PC-3 (cell line): ENCODE results near the gene LENG9. TPM values are rescaled to one million over a fixed set of nuclear protein-coding genes. Genes with fewer than 3 reads are reported as not detected.

ENCODE experiments used
- ATAC-seq: fragments of 200-7000 bp; cut with Tn5 transposase; 2 replicates; pipeline ENCODE4 v1.9.1; 2020; ENCODE audit warnings: mild to moderate bottlenecking, moderate library complexity
- BruUV-seq: library from RNA; stranded (reverse); fragments of 400-500 nt; replicated peaks from 2 replicates; lab custom pipeline; 2021; lab: Mats Ljungman, UMichigan
- CTCF ChIA-PET: fragments of 300-600 bp; sonication (Branson Sonifier 250); formaldehyde crosslinking; loops from one replicate; lab custom pipeline; 2022; ENCODE audit warnings: antibody characterized with exemption; lab: Charles Lee
- POLR2A ChIA-PET: fragments of 300-600 bp; sonication (Branson Sonifier 250); formaldehyde crosslinking; loops from one replicate; lab custom pipeline; 2022; ENCODE audit warnings: antibody characterized with exemption; ENCODE audit not compliant: unreplicated experiment; lab: Charles Lee
- DNase-seq: peaks from one replicate; pipeline ENCODE4 v3.0.0-alpha.2; 2015
- H2AFZ ChIP-seq: fragments of 300-600 bp; sonication (generic); 2 replicates; pipeline ENCODE4 v1.6.0; 2016; ENCODE audit warnings: antibody characterized with exemption, low read length
- H3F3A ChIP-seq: fragments of 300-600 bp; sonication (generic); one replicate; pipeline ENCODE4 v1.6.0; 2017; ENCODE audit warnings: antibody characterized with exemption, low read length, control low read depth, mild to moderate bottlenecking; ENCODE audit not compliant: unreplicated experiment
- H3K27ac ChIP-seq: fragments of 300-600 bp; sonication (generic); 2 replicates; pipeline ENCODE4 v1.5.1; 2016; ENCODE audit warnings: mild to moderate bottlenecking, low read length
- H3K27me3 ChIP-seq: fragments of 300-600 bp; sonication (generic); 2 replicates; pipeline ENCODE4 v1.6.1; 2016; ENCODE audit warnings: low read length, mixed read lengths
- H3K36me3 ChIP-seq: fragments of 300-600 bp; sonication (generic); 2 replicates; pipeline ENCODE4 v1.6.1; 2016; ENCODE audit warnings: low read depth, mixed run types, low read length, mixed read lengths
- H3K4me1 ChIP-seq: fragments of 300-600 bp; sonication (generic); 2 replicates; pipeline ENCODE4 v1.5.1; 2016; ENCODE audit warnings: low read length; ENCODE audit not compliant: insufficient read depth
- H3K4me2 ChIP-seq: fragments of 300-600 bp; sonication (generic); 2 replicates; pipeline ENCODE4 v1.6.0; 2016; ENCODE audit warnings: low read length
- H3K4me3 ChIP-seq: fragments of 300-600 bp; sonication (generic); 2 replicates; pipeline ENCODE4 v1.5.1; 2016; ENCODE audit warnings: mild to moderate bottlenecking, low read length, mixed read lengths
- H3K79me2 ChIP-seq: fragments of 300-600 bp; sonication (generic); 2 replicates; pipeline ENCODE4 v1.6.1; 2017; ENCODE audit warnings: low read length, mixed read lengths
- H3K9ac ChIP-seq: fragments of 300-600 bp; sonication (generic); 2 replicates; pipeline ENCODE4 v1.6.0; 2016; ENCODE audit warnings: mild to moderate bottlenecking, low read length
- H3K9me2 ChIP-seq: fragments of 300-600 bp; sonication (generic); replicated peaks from 2 replicates; pipeline ENCODE4 v1.6.1; 2016; ENCODE audit warnings: mixed run types, low read length, mixed read lengths
- H3K9me3 ChIP-seq: fragments of 300-600 bp; sonication (generic); 2 replicates; pipeline ENCODE4 v1.6.1; 2016; ENCODE audit warnings: low read length, mixed read lengths
- H4K20me1 ChIP-seq: fragments of 300-600 bp; sonication (generic); 2 replicates; pipeline ENCODE4 v1.6.1; 2016; ENCODE audit warnings: low read length, mixed read lengths
- EZH2 ChIP-seq: fragments of 300-600 bp; sonication (generic); IDR thresholded peaks from one replicate; pipeline ENCODE4 v1.6.1; 2017; ENCODE audit warnings: antibody characterized with exemption, mild to moderate bottlenecking, low read length; ENCODE audit not compliant: unreplicated experiment
- EZH2phosphoT487 ChIP-seq: fragments of 300-600 bp; sonication (generic); IDR thresholded peaks from 2 replicates; pipeline ENCODE4 v1.6.1; 2018; ENCODE audit warnings: mild to moderate bottlenecking, antibody characterized with exemption, low read length, borderline replicate concordance
- intact Hi-C: fragments of 100-400 bp; cut with micrococcal nuclease; formaldehyde crosslinking; loops from 2 replicates; pipeline ENCODE4 v1.9.0; 2023
- total RNA-seq: library from RNA; depleted of rRNA; stranded (reverse); fragments of >200 nt; gene quantifications from 2 replicates; pipeline ENCODE4 v1.2.3, GENCODE V29; 2014
- TF ChIP-seq, protein P1 (sequence below): fragments of 300-600 bp; sonication (generic); conservative IDR thresholded peaks from 2 replicates; pipeline ENCODE4 v1.5.1; 2017; ENCODE audit warnings: antibody characterized with exemption, low read depth, mild to moderate bottlenecking, low read length

Gene LENG9
- total RNA-seq, 1 experiment from 2014 or later: 7.1 TPM

DNA sequence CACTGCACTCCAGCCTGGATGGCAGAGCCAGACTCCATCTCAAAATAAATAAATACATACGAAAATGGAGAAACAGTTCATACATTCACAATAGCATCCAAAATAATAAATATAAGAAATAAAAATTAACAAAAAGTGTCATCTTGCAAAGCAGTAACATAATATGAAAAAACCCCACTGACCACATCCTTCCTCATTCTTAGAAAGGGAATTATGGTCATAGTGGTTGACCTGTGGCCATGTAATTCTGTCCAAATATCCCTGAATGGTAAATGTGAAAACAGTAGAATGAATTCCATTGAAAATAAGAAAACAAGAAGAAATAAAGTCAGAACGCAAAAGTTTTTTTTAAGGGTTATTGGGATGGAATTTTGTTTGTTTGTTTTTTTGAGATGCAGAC is 16.5 kb upstream of the LENG9 start:
- Histone ChIP-seq H3K27me3 (peaks cover 17% of the 10 kb centered on the region), H3F3A (no peaks in the 10 kb centered on the region), H3K4me2 (no peak overlapping the region), H2AFZ (no peak overlapping the region), H3K4me3 (no peak overlapping the region), H3K79me2 (no peaks in the 10 kb centered on the region), H3K4me1 (no peaks in the 10 kb centered on the region), H3K27ac (no peak overlapping the region), H3K36me3 (no peaks in the 10 kb centered on the region), H3K9me3 (no peaks in the 10 kb centered on the region), H3K9me2 (no peaks in the 10 kb centered on the region), H3K9ac (no peak overlapping the region), H4K20me1 (no peaks in the 10 kb centered on the region)
- TF ChIP-seq EZH2 (no peak), EZH2phosphoT487 (no peak)
- TF ChIP-seq, protein P1, sequence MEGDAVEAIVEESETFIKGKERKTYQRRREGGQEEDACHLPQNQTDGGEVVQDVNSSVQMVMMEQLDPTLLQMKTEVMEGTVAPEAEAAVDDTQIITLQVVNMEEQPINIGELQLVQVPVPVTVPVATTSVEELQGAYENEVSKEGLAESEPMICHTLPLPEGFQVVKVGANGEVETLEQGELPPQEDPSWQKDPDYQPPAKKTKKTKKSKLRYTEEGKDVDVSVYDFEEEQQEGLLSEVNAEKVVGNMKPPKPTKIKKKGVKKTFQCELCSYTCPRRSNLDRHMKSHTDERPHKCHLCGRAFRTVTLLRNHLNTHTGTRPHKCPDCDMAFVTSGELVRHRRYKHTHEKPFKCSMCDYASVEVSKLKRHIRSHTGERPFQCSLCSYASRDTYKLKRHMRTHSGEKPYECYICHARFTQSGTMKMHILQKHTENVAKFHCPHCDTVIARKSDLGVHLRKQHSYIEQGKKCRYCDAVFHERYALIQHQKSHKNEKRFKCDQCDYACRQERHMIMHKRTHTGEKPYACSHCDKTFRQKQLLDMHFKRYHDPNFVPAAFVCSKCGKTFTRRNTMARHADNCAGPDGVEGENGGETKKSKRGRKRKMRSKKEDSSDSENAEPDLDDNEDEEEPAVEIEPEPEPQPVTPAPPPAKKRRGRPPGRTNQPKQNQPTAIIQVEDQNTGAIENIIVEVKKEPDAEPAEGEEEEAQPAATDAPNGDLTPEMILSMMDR: no peak
- ATAC-seq (no peak), DNase-seq (no peak)
- intact Hi-C loops: loop anchor here (10.0 kb wide), 1 partner anchor 85 kb away; no protein-coding TSS in a partner anchor
- ChIA-PET POLR2A (no interaction called here), CTCF (interaction anchor here (1.1 kb wide), 1 partner anchor 39 kb away, joined by 3 read pairs; no protein-coding TSS in a partner anchor)
- BruUV-seq: no TSS peak

GRCh38 chr19:54478677-54479266 is 15.2 kb upstream of the LENG9 start:
- Histone ChIP-seq H3F3A (no peaks in the 10 kb centered on the region), H3K79me2 (no peaks in the 10 kb centered on the region), H3K27me3 (peaks cover 7% of the 10 kb centered on the region; the same call in 1 of the 2 replicates), H3K9ac (no peak overlapping the region), H3K27ac (no peak overlapping the region), H3K9me2 (no peaks in the 10 kb centered on the region), H3K4me3 (no peak overlapping the region), H3K9me3 (no peaks in the 10 kb centered on the region), H3K4me2 (no peak overlapping the region), H3K4me1 (no peaks in the 10 kb centered on the region), H2AFZ (no peak overlapping the region), H4K20me1 (no peaks in the 10 kb centered on the region), H3K36me3 (no peaks in the 10 kb centered on the region)
- intact Hi-C loops: no loop called here
- CTCF ChIA-PET: no interaction called here
- DNase-seq: peak; percentile 61
- POLR2A ChIA-PET: no interaction called here
- no peak for TF ChIP-seq EZH2
- no peak for TF ChIP-seq EZH2phosphoT487
- TF ChIP-seq, protein P1: peak; percentile 79
- ATAC-seq: peak; percentile 52
- BruUV-seq: no TSS peak

- no peak overlapping the region for H3K4me3 ChIP-seq
- no peaks in the 10 kb centered on the region for H4K20me1 ChIP-seq
- CTCF ChIA-PET: interaction anchor here (0.7 to 1.0 kb wide), 3 partner anchors 47 to 197 kb away, joined by 3 to 15 read pairs (median 3); no protein-coding TSS in a partner anchor
- intact Hi-C loops: no loop called here
- peak; percentile 46 for DNase-seq
- H3K79me2 ChIP-seq: no peaks in the 10 kb centered on the region
- 0 out of 2 replicates have a peak, but pooled peaks cover 7% of the 10 kb centered on the region for H3K27me3 ChIP-seq
- no TSS peak for BruUV-seq
- POLR2A ChIA-PET: no interaction called here
- no peaks in the 10 kb centered on the region for H3F3A ChIP-seq
- H2AFZ ChIP-seq: no peak overlapping the region
- no peaks in the 10 kb centered on the region for H3K36me3 ChIP-seq
- no peak overlapping the region for H3K27ac ChIP-seq
- TF ChIP-seq EZH2phosphoT487 (no peak), EZH2 (no peak)
- TF ChIP-seq, protein P1: peak; percentile 52
- no peaks in the 10 kb centered on the region for H3K4me1 ChIP-seq
- H3K9ac ChIP-seq: no peak overlapping the region
- peak; percentile 67 for ATAC-seq
- no peaks in the 10 kb centered on the region for H3K9me3 ChIP-seq
- no peaks in the 10 kb centered on the region for H3K9me2 ChIP-seq
- no peak overlapping the region for H3K4me2 ChIP-seq
Measured at GRCh38 chr19:54477650-54478049, 14.1 kb upstream of the LENG9 start.
